ENCODE data around the gene TOMM6.
"Not testable (repeated sequence)": the region's sequence is repeated elsewhere in the genome, so short reads cannot be mapped to it uniquely, and the experiment has no call there.

DNA sequence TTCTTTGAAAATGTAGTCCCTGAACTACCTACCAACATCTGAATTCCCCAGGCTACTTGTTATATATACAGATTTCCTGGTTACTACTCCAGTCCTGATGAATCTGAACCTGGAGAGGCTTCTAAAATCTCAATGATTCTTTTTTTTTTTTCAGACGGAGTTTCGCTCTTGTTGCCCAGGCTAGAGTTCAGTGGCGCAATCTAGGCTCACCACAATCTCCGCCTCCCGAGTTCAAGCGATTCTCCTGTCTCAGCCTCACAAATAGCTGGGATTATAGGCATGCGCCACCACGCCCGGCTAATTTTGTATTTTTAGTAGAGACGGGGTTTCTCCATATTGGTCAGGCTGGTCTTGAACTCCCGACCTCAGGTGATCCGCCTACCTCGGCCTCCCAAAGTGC is 24.5 kb downstream of the TOMM6 start:
- TF ChIP-seq, protein P1, sequence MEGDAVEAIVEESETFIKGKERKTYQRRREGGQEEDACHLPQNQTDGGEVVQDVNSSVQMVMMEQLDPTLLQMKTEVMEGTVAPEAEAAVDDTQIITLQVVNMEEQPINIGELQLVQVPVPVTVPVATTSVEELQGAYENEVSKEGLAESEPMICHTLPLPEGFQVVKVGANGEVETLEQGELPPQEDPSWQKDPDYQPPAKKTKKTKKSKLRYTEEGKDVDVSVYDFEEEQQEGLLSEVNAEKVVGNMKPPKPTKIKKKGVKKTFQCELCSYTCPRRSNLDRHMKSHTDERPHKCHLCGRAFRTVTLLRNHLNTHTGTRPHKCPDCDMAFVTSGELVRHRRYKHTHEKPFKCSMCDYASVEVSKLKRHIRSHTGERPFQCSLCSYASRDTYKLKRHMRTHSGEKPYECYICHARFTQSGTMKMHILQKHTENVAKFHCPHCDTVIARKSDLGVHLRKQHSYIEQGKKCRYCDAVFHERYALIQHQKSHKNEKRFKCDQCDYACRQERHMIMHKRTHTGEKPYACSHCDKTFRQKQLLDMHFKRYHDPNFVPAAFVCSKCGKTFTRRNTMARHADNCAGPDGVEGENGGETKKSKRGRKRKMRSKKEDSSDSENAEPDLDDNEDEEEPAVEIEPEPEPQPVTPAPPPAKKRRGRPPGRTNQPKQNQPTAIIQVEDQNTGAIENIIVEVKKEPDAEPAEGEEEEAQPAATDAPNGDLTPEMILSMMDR (IDR thresholded peaks at IDR 0.05): not testable (repeated sequence)
- TF ChIP-seq POLR2A (IDR thresholded peaks at IDR 0.05); POLR2AphosphoS5 (IDR thresholded peaks at IDR 0.05; ENCODE audit: insufficient read depth in 1 of 2, low read depth in 1 of 2): not testable (repeated sequence)
